ENCODE measurements around the gene SAMD4B. TPM values are rescaled to one million over a fixed set of nuclear protein-coding genes. Genes with fewer than 3 reads are reported as not detected.

SAMD4B gene
- total and polyA plus RNA-seq, 10 of the 15 experiments (the other 5 are each of a cell fraction or from before 2014, with no cell fraction given) = 2.4 to 43.3 (median 23.9) TPM

DNA sequence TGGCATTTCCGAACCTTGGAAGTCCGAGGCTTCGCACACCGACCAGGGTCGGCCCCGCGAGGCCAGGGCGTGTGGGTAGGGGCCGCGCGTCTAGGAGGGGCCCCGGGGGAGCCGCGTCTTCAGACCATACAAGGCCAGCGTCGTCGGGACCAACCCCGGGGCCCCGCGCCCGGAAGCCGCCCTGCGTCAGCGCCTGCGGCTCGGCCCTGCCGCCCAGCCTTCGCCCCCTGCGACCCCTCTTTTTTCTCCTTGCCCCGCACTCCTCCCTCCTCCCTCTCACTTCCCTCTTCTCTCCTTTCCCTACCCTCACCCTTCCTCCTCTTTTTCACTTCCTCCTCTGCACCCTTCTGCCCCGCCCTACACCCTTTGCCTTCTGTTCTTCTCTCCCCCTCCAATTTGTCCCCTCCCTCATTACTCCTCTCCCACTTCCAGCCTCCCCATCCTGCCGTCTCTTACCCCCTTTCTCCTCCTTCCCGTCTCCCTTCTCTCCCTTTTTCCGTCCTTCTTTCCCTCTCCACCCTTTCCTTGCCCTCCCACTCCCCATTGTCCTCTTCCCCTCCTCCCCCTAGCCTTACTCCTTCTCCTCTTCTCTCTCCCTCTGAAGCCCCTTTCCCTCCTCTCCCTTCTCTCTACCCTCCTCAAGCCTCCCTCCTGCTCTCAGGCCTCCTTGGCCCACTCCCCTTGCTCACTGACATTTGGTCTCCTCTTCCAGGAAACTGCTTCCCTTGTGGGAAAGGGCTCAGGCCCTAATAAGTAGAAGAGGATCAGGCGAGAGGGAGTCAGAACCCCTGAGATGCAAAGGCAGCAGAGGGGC is 68.0 kb downstream of the SAMD4B start (continued):
- TF ChIP-seq IKZF2 (IDR thresholded peaks at IDR 0.05) (peak; percentile 100), PRDM15 (CRISPR knock-in tag; IDR thresholded peaks at IDR 0.05) (0 out of 2 replicates have a peak, but pooled peaks have one; percentile 62), SPI1 (IDR thresholded peaks at IDR 0.05; ENCODE audit: borderline replicate concordance, insufficient read depth, low read depth, low read length) (peak; percentile 93), SRF (IDR thresholded peaks at IDR 0.05; ENCODE audit: low read depth in 2 of 2, low read length in 2 of 2) (peak; percentile 93), MAX (IDR thresholded peaks at IDR 0.05; ENCODE audit: low read depth, low read length) (0 out of 2 replicates have a peak, but pooled peaks have one; percentile 8), POLR2AphosphoS5 (IDR thresholded peaks at IDR 0.05; ENCODE audit: low read length) (peak; percentile 96), MTA2 (IDR thresholded peaks at IDR 0.05; ENCODE audit: low read depth) (peak; percentile 92), POU2F2 (IDR thresholded peaks at IDR 0.05; ENCODE audit: borderline replicate concordance, low read depth, low read length) (peak; percentile 86; the same call in 1 of the 3 replicates), RELB (IDR thresholded peaks at IDR 0.05; ENCODE audit: low read depth) (peak; percentile 98), RAD51 (IDR thresholded peaks at IDR 0.05) (no peak), TCF3 (IDR thresholded peaks at IDR 0.05; ENCODE audit: borderline replicate concordance, insufficient read depth, low read depth, low read length) (0 out of 2 replicates have a peak, but pooled peaks have one; percentile 24), PAX5 (IDR thresholded peaks at IDR 0.05; ENCODE audit: borderline replicate concordance, low read depth, low read length) (peak; percentile 84; the same call in 1 of the 2 replicates), DPF2 (IDR thresholded peaks at IDR 0.05) (peak; percentile 89), IRF5 (IDR thresholded peaks at IDR 0.05; ENCODE audit: borderline replicate concordance) (peak; percentile 69; the same call in 1 of the 2 replicates), EGR1 (IDR thresholded peaks at IDR 0.05; ENCODE audit: borderline replicate concordance in 1 of 2, low read depth in 2 of 2, low read length in 2 of 2) (no peak; a peak in 1 of 3 replicates)
- TF ChIP-seq, protein P1, sequence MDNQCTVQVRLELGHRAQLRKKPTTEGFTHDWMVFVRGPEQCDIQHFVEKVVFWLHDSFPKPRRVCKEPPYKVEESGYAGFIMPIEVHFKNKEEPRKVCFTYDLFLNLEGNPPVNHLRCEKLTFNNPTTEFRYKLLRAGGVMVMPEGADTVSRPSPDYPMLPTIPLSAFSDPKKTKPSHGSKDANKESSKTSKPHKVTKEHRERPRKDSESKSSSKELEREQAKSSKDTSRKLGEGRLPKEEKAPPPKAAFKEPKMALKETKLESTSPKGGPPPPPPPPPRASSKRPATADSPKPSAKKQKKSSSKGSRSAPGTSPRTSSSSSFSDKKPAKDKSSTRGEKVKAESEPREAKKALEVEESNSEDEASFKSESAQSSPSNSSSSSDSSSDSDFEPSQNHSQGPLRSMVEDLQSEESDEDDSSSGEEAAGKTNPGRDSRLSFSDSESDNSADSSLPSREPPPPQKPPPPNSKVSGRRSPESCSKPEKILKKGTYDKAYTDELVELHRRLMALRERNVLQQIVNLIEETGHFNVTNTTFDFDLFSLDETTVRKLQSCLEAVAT (IDR thresholded peaks at IDR 0.05) = peak; percentile 99
- TF ChIP-seq, protein P2, sequence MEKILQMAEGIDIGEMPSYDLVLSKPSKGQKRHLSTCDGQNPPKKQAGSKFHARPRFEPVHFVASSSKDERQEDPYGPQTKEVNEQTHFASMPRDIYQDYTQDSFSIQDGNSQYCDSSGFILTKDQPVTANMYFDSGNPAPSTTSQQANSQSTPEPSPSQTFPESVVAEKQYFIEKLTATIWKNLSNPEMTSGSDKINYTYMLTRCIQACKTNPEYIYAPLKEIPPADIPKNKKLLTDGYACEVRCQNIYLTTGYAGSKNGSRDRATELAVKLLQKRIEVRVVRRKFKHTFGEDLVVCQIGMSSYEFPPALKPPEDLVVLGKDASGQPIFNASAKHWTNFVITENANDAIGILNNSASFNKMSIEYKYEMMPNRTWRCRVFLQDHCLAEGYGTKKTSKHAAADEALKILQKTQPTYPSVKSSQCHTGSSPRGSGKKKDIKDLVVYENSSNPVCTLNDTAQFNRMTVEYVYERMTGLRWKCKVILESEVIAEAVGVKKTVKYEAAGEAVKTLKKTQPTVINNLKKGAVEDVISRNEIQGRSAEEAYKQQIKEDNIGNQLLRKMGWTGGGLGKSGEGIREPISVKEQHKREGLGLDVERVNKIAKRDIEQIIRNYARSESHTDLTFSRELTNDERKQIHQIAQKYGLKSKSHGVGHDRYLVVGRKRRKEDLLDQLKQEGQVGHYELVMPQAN (conservative IDR thresholded peaks at IDR 0.05) = no peak; the same call in 1 of the 2 replicates
